T-cell (primary cell): ENCODE data around the gene IFI30. TPM values are rescaled to one million over a fixed set of nuclear protein-coding genes. Genes with fewer than 3 reads are reported as not detected.

ENCODE experiments used
- ATAC-seq, 4 experiments: fragments of 200-7000 bp in 3 of 4; fragments of 150-1000 bp in 1 of 4; cut with Tn5 transposase; replicated peaks in 1 of 4; 1 replicate in 3 of 4; 2 replicates in 1 of 4; pipeline ENCODE4 v1.10.0; 2021; ENCODE audit warnings: moderate library complexity in 3 of 4, mild to moderate bottlenecking in 2 of 4, moderate number of reproducible peaks in 1 of 4
- CTCF ChIA-PET, 2 donors: fragments of 300-600 bp; sonication (Branson Sonifier 250); formaldehyde crosslinking; loops; one replicate each; lab custom pipeline; 2022; ENCODE audit warnings: antibody characterized with exemption in 2 of 2; lab: Charles Lee
- POLR2A ChIA-PET, 2 donors: fragments of 300-600 bp; sonication (Branson Sonifier 250); formaldehyde crosslinking; loops; one replicate each; lab custom pipeline; 2022; ENCODE audit warnings: antibody characterized with exemption in 2 of 2; lab: Charles Lee
- DNase-seq, 35 experiments: peaks; one replicate each; pipeline versions ENCODE4 v3.0.0 to v3.0.0-alpha.2; 2013 to 2023
- H3K27ac ChIP-seq: one replicate; pipeline ENCODE4 v1.5.1; 2013; ENCODE audit warnings: low read length
- H3K27me3 ChIP-seq, 2 experiments: replicated peaks in 1 of 2; 1 replicate in 1 of 2; 2 replicates in 1 of 2; pipeline versions ENCODE4 v1.6.1 to v1.7.0; 2013; ENCODE audit warnings: low read length in 1 of 2, mixed read lengths in 1 of 2; ENCODE audit not compliant: control insufficient read depth in 2 of 2, insufficient read depth in 2 of 2; ENCODE audit errors: extremely low read depth in 1 of 2
- H3K36me3 ChIP-seq, 2 donors: 1 replicate in 1 of 2; 2 replicates in 1 of 2; pipeline versions ENCODE4 v1.6.1 to v1.7.0; 2013; ENCODE audit warnings: low read length in 1 of 2; ENCODE audit not compliant: control insufficient read depth in 2 of 2, insufficient read depth in 1 of 2; ENCODE audit errors: extremely low read depth in 1 of 2
- H3K4me1 ChIP-seq, 2 experiments: 1 replicate in 1 of 2; 2 replicates in 1 of 2; pipeline versions ENCODE4 v1.6.1 to v1.7.0; 2013; ENCODE audit warnings: low read length in 2 of 2, mixed read lengths in 1 of 2; ENCODE audit not compliant: insufficient read depth in 2 of 2, control insufficient read depth in 1 of 2; ENCODE audit errors: extremely low read depth in 1 of 2
- H3K4me3 ChIP-seq, 2 donors: 1 replicate in 1 of 2; 2 replicates in 1 of 2; pipeline versions ENCODE4 v1.5.1 to v1.7.0; 2013; ENCODE audit warnings: mild to moderate bottlenecking in 2 of 2, low read length in 1 of 2, moderate library complexity in 1 of 2; ENCODE audit not compliant: control insufficient read depth in 1 of 2; ENCODE audit errors: extremely low read depth in 1 of 2
- H3K9me3 ChIP-seq: 2 replicates; pipeline ENCODE4 v1.7.0; 2013
- H3K27ac Mint-ChIP-seq, 2 donors: one replicate each; pipeline ENCODE4 v1.8.0; 2020 to 2021; ENCODE audit warnings: mild to moderate bottlenecking in 2 of 2, mixed read lengths in 2 of 2
- H3K27me3 Mint-ChIP-seq, 2 donors: one replicate each; pipeline ENCODE4 v1.8.0; 2021 to 2022; ENCODE audit warnings: mixed read lengths in 2 of 2
- H3K36me3 Mint-ChIP-seq: one replicate; pipeline ENCODE4 v1.8.0; 2021; ENCODE audit warnings: mixed read lengths
- H3K4me1 Mint-ChIP-seq, 3 donors: one replicate each; pipeline ENCODE4 v1.8.0; 2020 to 2022; ENCODE audit warnings: mixed read lengths in 3 of 3, mild to moderate bottlenecking in 1 of 3
- H3K4me3 Mint-ChIP-seq, 3 donors: one replicate each; pipeline ENCODE4 v1.8.0; 2020 to 2022; ENCODE audit warnings: mild to moderate bottlenecking in 3 of 3, mixed read lengths in 3 of 3, moderate library complexity in 3 of 3
- H3K9me3 Mint-ChIP-seq, 3 donors: one replicate each; pipeline ENCODE4 v1.8.0; 2020 to 2022; ENCODE audit warnings: mixed read lengths in 3 of 3
- WGBS: methylation state at CpG from one replicate; pipeline ENCODE4 v1.1.5; 2013; ENCODE audit warnings: missing lambda C conversion rate; ENCODE audit not compliant: insufficient coverage; 5-methylcytosine and 5-hydroxymethylcytosine counted together
- total RNA-seq, 35 experiments: library from RNA in 6 of 35; stranded (reverse) in 6 of 35; fragments of 120-200 nt in 1 of 35; gene quantifications; one replicate each; pipeline versions ENCODE4 v1.2.1 to v1.2.4 and lab custom pipeline; 2013 to 2026

IFI30 gene
- total RNA-seq, 5 donors from 2014 or later (not counting 1 experiment from before 2014, with no cell fraction given) = 3.2 to 11.8 (median 5.1) TPM

- no peak for ATAC-seq
- no peaks in the 10 kb centered on the region for H3K36me3 ChIP-seq
- Mint-ChIP-seq H3K4me1 (peaks cover 21 to 24% (median 23%) of the 10 kb centered on the region in 3 donors), H3K4me3 (no peak overlapping the region), H3K27ac (no peak overlapping the region), H3K27me3 (no peaks in the 10 kb centered on the region), H3K9me3 (no peaks in the 10 kb centered on the region), H3K36me3 (no peaks in the 10 kb centered on the region)
- DNase-seq = no peak
- H3K27ac ChIP-seq = no peak overlapping the region
- no CpG with 5 or more reads among the region's 4 CpGs for WGBS
- peaks cover 12 to 29% of the 10 kb centered on the region in 2 experiments for H3K4me1 ChIP-seq
- no peak overlapping the region for H3K4me3 ChIP-seq
- ChIA-PET CTCF (interaction anchor here (0.7 to 3.7 kb wide), 3 partner anchors 14 to 55 kb away, joined by 4 to 26 read pairs (median 5); partner anchors contain the start of gene RAB3A (in 1 of the 2)), POLR2A (no interaction called here)
- H3K27me3 ChIP-seq = peaks cover 0 to 10% of the 10 kb centered on the region in 2 experiments
- no peaks in the 10 kb centered on the region for H3K9me3 ChIP-seq
Observed at GRCh38 chr19:18190278-18190677, 16.7 kb downstream of the IFI30 start.

- Mint-ChIP-seq H3K36me3 (no peaks in the 10 kb centered on the region), H3K4me1 (peaks cover 21 to 24% (median 23%) of the 10 kb centered on the region in 3 donors), H3K27ac (peak overlapping the region; percentile 95 to 97), H3K27me3 (no peaks in the 10 kb centered on the region), H3K9me3 (no peaks in the 10 kb centered on the region), H3K4me3 (peak overlapping the region; percentile 87 to 95 (median 87))
- peaks cover 0 to 5% of the 10 kb centered on the region in 2 experiments for H3K27me3 ChIP-seq
- H3K27ac ChIP-seq = peak overlapping the region; percentile 84
- H3K9me3 ChIP-seq = no peaks in the 10 kb centered on the region
- no peak for DNase-seq
- no CpG with 5 or more reads among the region's 5 CpGs for WGBS
- no peak for ATAC-seq
- peak overlapping the region; percentile 74 to 83 for H3K4me3 ChIP-seq
- peaks cover 3 to 10% of the 10 kb centered on the region in 2 donors for H3K36me3 ChIP-seq
- POLR2A ChIA-PET = interaction anchor here in 1 of 2 donors (0.6 to 1.0 kb wide), 3 partner anchors 37 to 747 kb away, joined by 3 to 7 read pairs (median 4); no protein-coding TSS in a partner anchor
- CTCF ChIA-PET = interaction anchor here (0.6 to 3.7 kb wide), 9 partner anchors 13 to 125 kb away, joined by 3 to 33 read pairs (median 5); partner anchors contain the start of gene RAB3A (in 1 of the 2)
- H3K4me1 ChIP-seq = peaks cover 12 to 29% of the 10 kb centered on the region in 2 experiments
Observed at GRCh38 chr19:18191640-18192062, 18.0 kb downstream of the IFI30 start.

DNA sequence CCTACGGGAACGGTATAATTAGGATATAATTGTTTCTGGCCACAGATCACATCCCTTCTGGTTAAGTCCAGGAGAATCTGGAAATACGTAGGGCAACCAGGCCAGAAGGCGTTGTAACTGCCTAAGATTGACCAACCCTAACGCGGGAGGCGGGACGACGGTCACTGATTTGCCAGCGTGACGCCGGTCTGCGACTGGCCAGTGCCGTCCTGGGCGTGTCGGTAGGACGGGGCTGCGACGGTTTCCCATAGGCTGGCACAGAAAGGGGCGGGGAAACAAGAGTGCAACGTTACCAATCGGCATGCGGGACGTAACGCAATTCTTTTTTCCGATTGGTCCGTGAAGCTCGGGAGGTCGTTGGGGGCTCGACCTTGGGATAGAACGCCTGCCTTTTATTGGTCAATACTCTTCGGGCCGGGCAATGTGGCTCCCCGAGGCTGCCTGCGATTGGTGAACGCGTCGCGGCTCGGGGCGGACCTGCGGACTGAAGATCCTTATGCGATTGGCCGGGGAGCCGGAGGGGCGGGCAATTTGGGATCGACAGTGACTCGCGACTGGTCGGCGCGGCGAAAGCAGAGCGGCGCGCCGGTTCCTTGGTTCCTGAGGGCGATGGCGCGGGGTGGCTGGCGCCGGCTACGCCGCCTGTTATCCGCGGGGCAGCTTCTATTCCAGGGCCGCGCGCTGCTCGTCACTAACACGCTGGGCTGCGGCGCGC lies 19.2 kb downstream of the IFI30 start, which contains the start of gene MPV17L2:
MPV17L2 (plus strand) TSS at position 546 of the 715 bp plus-strand sequence; CDS start at position 610, 64 bp downstream.
- no peaks in the 10 kb centered on the region for H3K27me3 ChIP-seq
- peak within 1 kb of the TSS; percentile 95 to 97 for H3K27ac Mint-ChIP-seq
- H3K4me1 Mint-ChIP-seq = peaks cover 21 to 24% (median 23%) of the 10 kb centered on the region in 3 donors
- ChIA-PET POLR2A (interaction anchor here (0.5 to 1.3 kb wide), 6 partner anchors 39 to 228 kb away, joined by 3 to 14 read pairs (median 3); partner anchors contain the start of gene JUND (in 2 of the 2)), CTCF (interaction anchor here (0.5 to 3.7 kb wide), 17 partner anchors 12 to 888 kb away, joined by 3 to 33 read pairs (median 3); partner anchors contain the start of genes PIK3R2 (in 1 of the 2), RAB3A (in 1 of the 2) and RPL18A (in 1 of the 2))
- under 1% methylated on average over 73 of the region's 74 CpGs for WGBS
- H3K27me3 Mint-ChIP-seq = no peaks in the 10 kb centered on the region
- DNase-seq = peak; percentile 92 to 99 (median 99)
- H3K9me3 ChIP-seq = no peaks in the 10 kb centered on the region
- ATAC-seq = peak; percentile 87 to 93 (median 92)
- H3K4me3 Mint-ChIP-seq = peak within 1 kb of the TSS; percentile 87 to 95 (median 87)
- H3K4me3 ChIP-seq = peak within 1 kb of the TSS; percentile 83 to 86
- H3K36me3 ChIP-seq = peaks cover 3 to 16% of the 10 kb centered on the region in 2 donors
- no peaks in the 10 kb centered on the region for H3K9me3 Mint-ChIP-seq
- peak within 1 kb of the TSS; percentile 84 for H3K27ac ChIP-seq
- peaks cover 12 to 29% of the 10 kb centered on the region in 2 experiments for H3K4me1 ChIP-seq
- H3K36me3 Mint-ChIP-seq = no peaks in the 10 kb centered on the region

DNA sequence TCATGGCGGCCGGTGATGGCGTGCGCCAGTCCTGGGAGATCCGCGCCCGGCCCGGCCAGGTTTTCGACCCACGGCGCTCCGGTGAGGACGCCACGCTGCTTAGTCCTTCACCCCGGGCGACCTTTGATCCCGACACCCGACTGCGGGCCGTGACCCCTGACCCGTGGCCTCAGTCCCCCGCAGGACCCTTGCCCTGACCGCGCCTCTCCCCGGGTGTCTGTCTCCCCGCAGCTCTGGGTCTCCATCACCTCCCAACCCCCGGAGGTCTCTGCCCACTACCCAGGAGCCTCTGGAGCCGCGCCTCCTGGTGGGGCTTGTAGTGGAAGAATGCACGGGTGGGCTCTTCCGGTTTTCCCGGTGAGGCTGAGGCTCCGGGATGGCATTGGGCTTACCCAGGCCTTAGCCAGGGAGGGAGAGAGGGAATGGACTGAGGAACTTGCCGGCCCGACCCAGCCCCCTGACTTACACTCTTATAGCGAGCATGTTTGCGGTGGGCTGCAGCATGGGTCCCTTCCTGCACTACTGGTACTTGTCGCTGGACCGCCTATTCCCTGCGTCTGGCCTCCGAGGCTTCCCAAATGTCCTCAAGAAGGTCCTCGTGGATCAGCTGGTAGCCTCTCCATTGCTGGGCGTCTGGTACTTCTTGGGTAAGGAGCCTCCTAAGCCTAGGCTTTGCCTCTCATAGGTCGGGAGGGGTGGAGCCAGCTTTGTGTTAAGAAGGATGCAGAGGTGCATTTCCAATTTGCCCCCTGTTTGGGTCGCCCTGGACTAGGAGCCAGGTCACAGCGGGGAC lies 20.0 kb downstream of the IFI30 start:
- Histone ChIP-seq H3K27ac (peak overlapping the region; percentile 53), H3K27me3 (no peaks in the 10 kb centered on the region), H3K4me1 (peaks cover 12 to 29% of the 10 kb centered on the region in 2 experiments), H3K36me3 (peaks cover 3 to 23% of the 10 kb centered on the region in 2 donors), H3K4me3 (peak overlapping the region; percentile 57 to 86), H3K9me3 (no peaks in the 10 kb centered on the region)
- ChIA-PET CTCF (interaction anchor here in 1 of 2 donors (0.5 to 3.7 kb wide), 11 partner anchors 11 to 888 kb away, joined by 3 to 33 read pairs (median 3); partner anchors contain the start of genes PIK3R2, RAB3A and RPL18A), POLR2A (interaction anchor here (0.6 to 1.3 kb wide), 4 partner anchors 86 to 227 kb away, joined by 3 to 14 read pairs (median 3); partner anchors contain the start of gene JUND (in 2 of the 2))
- Mint-ChIP-seq H3K4me1 (peaks cover 21 to 24% (median 23%) of the 10 kb centered on the region in 3 donors), H3K27ac (peak overlapping the region; percentile 95 to 97), H3K27me3 (no peaks in the 10 kb centered on the region), H3K9me3 (no peaks in the 10 kb centered on the region), H3K36me3 (peaks cover 7% of the 10 kb centered on the region), H3K4me3 (peak overlapping the region; percentile 87 to 95 (median 87))
- no peak for ATAC-seq
- WGBS = 10% methylated on average over 32 of the region's 46 CpGs
- no peak for DNase-seq

- CTCF ChIA-PET = interaction anchor here in 1 of 2 donors (1.3 kb wide), 1 partner anchor 10 kb away, joined by 4 read pairs; the partner anchor contains the start of gene RAB3A
Observed at GRCh38 chr19:18194181-18194530, 20.5 kb downstream of the IFI30 start.

More at GRCh38 chr19:18194181-18194530, 20.5 kb downstream of the IFI30 start:
- ATAC-seq (no peak), DNase-seq (no peak)
- Mint-ChIP-seq H3K4me1 (peaks cover 21 to 24% (median 23%) of the 10 kb centered on the region in 3 donors), H3K36me3 (peaks cover 10% of the 10 kb centered on the region), H3K27me3 (no peaks in the 10 kb centered on the region), H3K4me3 (peak overlapping the region; percentile 87 to 95 (median 87)), H3K27ac (peak overlapping the region; percentile 43 to 48), H3K9me3 (no peaks in the 10 kb centered on the region)
- Histone ChIP-seq H3K27me3 (no peaks in the 10 kb centered on the region), H3K4me1 (peaks cover 12 to 29% of the 10 kb centered on the region in 2 experiments), H3K27ac (no peak overlapping the region), H3K9me3 (no peaks in the 10 kb centered on the region), H3K4me3 (peak overlapping the region; percentile 57 to 86), H3K36me3 (peaks cover 3 to 28% of the 10 kb centered on the region in 2 donors)
- POLR2A ChIA-PET = no interaction called here
- 87% methylated on average over 7 of the region's 12 CpGs for WGBS
